Left kidney (tissue), 1 donor: ENCODE data around the gene CLDN1. TPM values are rescaled to one million over a fixed set of nuclear protein-coding genes. Genes with fewer than 3 reads are reported as not detected.

Experiments used
- polyA plus RNA-seq: library from polyadenylated mRNA; unstranded; fragments of 120-200 nt; gene quantifications from one replicate; pipeline ENCODE4 v1.2.1, GENCODE V29; 2013; ENCODE audit not compliant: insufficient read length

Gene CLDN1
- polyA plus RNA-seq, 1 donor = 58.2 TPM

Other genes with a start within 250 kb of the CLDN1 start
- 94.2 TPM for gene P3H2, start 201.5 kb downstream of the CLDN1 start, polyA plus RNA-seq
- 35.6 TPM for gene CLDN16, start 65.7 kb upstream of the CLDN1 start, polyA plus RNA-seq
- gene TMEM207, start 127.5 kb upstream of the CLDN1 start, polyA plus RNA-seq = 18.1 TPM
- 17.4 TPM for gene IL1RAP, start 191.6 kb upstream of the CLDN1 start, polyA plus RNA-seq